Measurements from ENCODE around the gene SCMH1.

GRCh38 chr1:41135196-41135947 is 106.7 kb downstream of the SCMH1 start:
- TF ChIP-seq CTCF (IDR thresholded peaks at IDR 0.05) (no peak), GABPA (IDR thresholded peaks at IDR 0.05; ENCODE audit: low read depth) (no peak)

All from SK-N-SH (cell line).